Hepatocyte (in vitro differentiated cells): ENCODE results near the gene CLIC5. TPM values are rescaled to one million over a fixed set of nuclear protein-coding genes. Genes with fewer than 3 reads are reported as not detected.

Experiments used
- DNase-seq: peaks from one replicate; pipeline ENCODE4 v3.0.0-alpha.2; 2016; ENCODE audit warnings: low spot score
- H2AFZ ChIP-seq: fragments of 200-600 bp; sonication (generic); 2 replicates; pipeline ENCODE4 v1.6.0; 2016; ENCODE audit warnings: antibody characterized with exemption, mild to moderate bottlenecking
- H3K27ac ChIP-seq: fragments of 200-600 bp; sonication (generic); 2 replicates; pipeline ENCODE4 v1.5.1; 2016; ENCODE audit warnings: mild to moderate bottlenecking
- H3K27me3 ChIP-seq: fragments of 200-600 bp; sonication (generic); 2 replicates; pipeline ENCODE4 v1.6.1; 2016
- H3K36me3 ChIP-seq: fragments of 200-600 bp; sonication (generic); replicated peaks from 2 replicates; pipeline ENCODE4 v1.5.1; 2016; ENCODE audit warnings: low read depth; ENCODE audit not compliant: insufficient read depth
- H3K4me1 ChIP-seq: fragments of 200-600 bp; sonication (generic); 2 replicates; pipeline ENCODE4 v1.5.1; 2016; ENCODE audit warnings: mild to moderate bottlenecking, moderate library complexity; ENCODE audit not compliant: insufficient read depth
- H3K4me2 ChIP-seq: fragments of 200-600 bp; sonication (generic); 2 replicates; pipeline ENCODE4 v1.6.0; 2016
- H3K4me3 ChIP-seq: fragments of 200-600 bp; sonication (generic); 2 replicates; pipeline ENCODE4 v1.5.1; 2016; ENCODE audit warnings: mild to moderate bottlenecking
- H3K79me2 ChIP-seq: fragments of 200-600 bp; sonication (generic); 2 replicates; pipeline ENCODE4 v1.6.0; 2017; ENCODE audit warnings: mild to moderate bottlenecking
- H3K9me2 ChIP-seq: fragments of 200-600 bp; sonication (generic); replicated peaks from 2 replicates; pipeline ENCODE4 v1.6.0; 2017; ENCODE audit warnings: mild to moderate bottlenecking; ENCODE audit not compliant: insufficient read depth
- H3K9me3 ChIP-seq: fragments of 200-600 bp; sonication (generic); 2 replicates; pipeline ENCODE4 v1.5.1; 2016; ENCODE audit warnings: low read depth, mild to moderate bottlenecking
- H4K20me1 ChIP-seq: fragments of 200-600 bp; sonication (generic); 2 replicates; pipeline ENCODE4 v1.6.0; 2016; ENCODE audit warnings: mild to moderate bottlenecking; ENCODE audit not compliant: insufficient read depth, poor library complexity, severe bottlenecking
- EZH2 ChIP-seq: fragments of 200-600 bp; sonication (generic); IDR thresholded peaks from 2 replicates; pipeline ENCODE4 v1.6.1; 2016; ENCODE audit warnings: antibody characterized with exemption, mild to moderate bottlenecking, borderline replicate concordance
- EZH2phosphoT487 ChIP-seq: fragments of 200-600 bp; sonication (generic); IDR thresholded peaks from one replicate; pipeline ENCODE4 v1.6.1; 2018; ENCODE audit warnings: antibody characterized with exemption, mild to moderate bottlenecking, low read depth, moderate library complexity; ENCODE audit not compliant: unreplicated experiment, severe bottlenecking
- WGBS: methylation state at CpG from one replicate; pipeline ENCODE4 v1.1.6; 2016; ENCODE audit warnings: low lambda C conversion rate; ENCODE audit errors: missing lambda C conversion rate; 5-methylcytosine and 5-hydroxymethylcytosine counted together
- polyA plus RNA-seq: library from polyadenylated mRNA; unstranded; fragments of >200 nt; fragmentation: Nextera tagmentation; extraction: Ambion mirVana; gene quantifications from 2 replicates; pipeline ENCODE4 v1.2.1, GENCODE V29; 2016
- total RNA-seq: library from RNA; depleted of rRNA; stranded (reverse); fragments of >200 nt; gene quantifications from 2 replicates; pipeline ENCODE4 v1.2.3, GENCODE V29; 2014
- TF ChIP-seq, protein P1 (sequence below): fragments of 200-600 bp; sonication (generic); IDR thresholded peaks from 2 replicates; pipeline ENCODE4 v1.5.1; 2016; ENCODE audit warnings: antibody characterized with exemption, mild to moderate bottlenecking; ENCODE audit not compliant: poor library complexity

Gene CLIC5
- total and polyA plus RNA-seq, 2 experiments from 2014 or later, result 6.0 to 12.1 TPM

DNA sequence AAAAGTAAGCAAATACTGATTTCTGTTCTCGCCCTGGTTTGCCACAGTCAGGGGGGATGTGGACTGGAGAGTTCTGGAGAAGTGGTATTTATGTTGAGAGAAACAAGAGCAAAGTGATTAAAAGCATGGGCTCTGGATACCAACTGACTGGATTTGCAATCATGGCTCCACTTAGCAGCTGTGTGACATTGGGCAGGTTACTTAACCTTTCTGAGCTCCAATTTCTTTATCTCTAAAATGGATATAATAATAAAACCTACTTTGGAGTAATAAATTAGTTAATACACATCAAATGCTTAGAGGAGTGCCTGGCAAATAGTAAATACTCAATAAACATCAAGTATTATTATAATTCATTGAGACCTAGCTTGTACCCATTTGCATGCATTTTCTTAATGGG lies 111.7 kb downstream of the CLIC5 start:
- H3K9me2 ChIP-seq, result no peaks in the 10 kb centered on the region

GRCh38 chr6:45902984-45903383 lies 112.7 kb downstream of the CLIC5 start:
- Histone ChIP-seq H4K20me1 (no peaks in the 10 kb centered on the region), H3K4me2 (no peak overlapping the region), H2AFZ (no peak overlapping the region), H3K36me3 (no peaks in the 10 kb centered on the region), H3K79me2 (no peaks in the 10 kb centered on the region), H3K27ac (no peak overlapping the region), H3K4me3 (no peak overlapping the region), H3K4me1 (no peaks in the 10 kb centered on the region), H3K27me3 (no peaks in the 10 kb centered on the region), H3K9me3 (no peaks in the 10 kb centered on the region), H3K9me2 (no peaks in the 10 kb centered on the region)
- no peak for DNase-seq
- no peak for TF ChIP-seq EZH2
- TF ChIP-seq, protein P1, sequence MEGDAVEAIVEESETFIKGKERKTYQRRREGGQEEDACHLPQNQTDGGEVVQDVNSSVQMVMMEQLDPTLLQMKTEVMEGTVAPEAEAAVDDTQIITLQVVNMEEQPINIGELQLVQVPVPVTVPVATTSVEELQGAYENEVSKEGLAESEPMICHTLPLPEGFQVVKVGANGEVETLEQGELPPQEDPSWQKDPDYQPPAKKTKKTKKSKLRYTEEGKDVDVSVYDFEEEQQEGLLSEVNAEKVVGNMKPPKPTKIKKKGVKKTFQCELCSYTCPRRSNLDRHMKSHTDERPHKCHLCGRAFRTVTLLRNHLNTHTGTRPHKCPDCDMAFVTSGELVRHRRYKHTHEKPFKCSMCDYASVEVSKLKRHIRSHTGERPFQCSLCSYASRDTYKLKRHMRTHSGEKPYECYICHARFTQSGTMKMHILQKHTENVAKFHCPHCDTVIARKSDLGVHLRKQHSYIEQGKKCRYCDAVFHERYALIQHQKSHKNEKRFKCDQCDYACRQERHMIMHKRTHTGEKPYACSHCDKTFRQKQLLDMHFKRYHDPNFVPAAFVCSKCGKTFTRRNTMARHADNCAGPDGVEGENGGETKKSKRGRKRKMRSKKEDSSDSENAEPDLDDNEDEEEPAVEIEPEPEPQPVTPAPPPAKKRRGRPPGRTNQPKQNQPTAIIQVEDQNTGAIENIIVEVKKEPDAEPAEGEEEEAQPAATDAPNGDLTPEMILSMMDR, result no peak
- 88% methylated on average over 15 of the region's 15 CpGs for WGBS

More for the DNA sequence above, 111.7 kb downstream of the CLIC5 start:
- Histone ChIP-seq H3K36me3 (no peaks in the 10 kb centered on the region), H3K27me3 (no peaks in the 10 kb centered on the region), H2AFZ (no peak overlapping the region), H3K4me3 (no peak overlapping the region), H3K9me3 (no peaks in the 10 kb centered on the region), H3K27ac (no peak overlapping the region), H3K4me1 (no peaks in the 10 kb centered on the region), H3K4me2 (no peak overlapping the region), H3K79me2 (no peaks in the 10 kb centered on the region), H4K20me1 (no peaks in the 10 kb centered on the region)
- no peak for DNase-seq
- 93% methylated on average over 1 of the region's 1 CpG for WGBS
- TF ChIP-seq EZH2phosphoT487, result no peak
- TF ChIP-seq EZH2, result no peak
- TF ChIP-seq, protein P1, result no peak

GRCh38 chr6:45901767-45902650 lies 113.7 kb downstream of the CLIC5 start:
- no peak overlapping the region for H2AFZ ChIP-seq
- H3K27ac ChIP-seq, result no peak overlapping the region
- no peaks in the 10 kb centered on the region for H3K4me1 ChIP-seq
- no peaks in the 10 kb centered on the region for H3K9me3 ChIP-seq
- WGBS, result 90% methylated on average over 7 of the region's 7 CpGs
- no peaks in the 10 kb centered on the region for H3K36me3 ChIP-seq
- H3K79me2 ChIP-seq, result no peaks in the 10 kb centered on the region
- DNase-seq, result no peak
- no peaks in the 10 kb centered on the region for H4K20me1 ChIP-seq
- H3K4me3 ChIP-seq, result no peak overlapping the region
- TF ChIP-seq, protein P1, result no peak
- no peak for TF ChIP-seq EZH2phosphoT487
- TF ChIP-seq EZH2, result no peak
- H3K9me2 ChIP-seq, result no peaks in the 10 kb centered on the region
- H3K27me3 ChIP-seq, result no peaks in the 10 kb centered on the region
- H3K4me2 ChIP-seq, result no peak overlapping the region
